WTC11 (cell line): ENCODE results near the gene IFI6. TPM values are rescaled to one million over a fixed set of nuclear protein-coding genes. Genes with fewer than 3 reads are reported as not detected.
"Not testable (repeated sequence)": the region's sequence is repeated elsewhere in the genome, so short reads cannot be mapped to it uniquely, and the experiment has no call there.

Experiments
- ATAC-seq: fragments of 200-7000 bp; cut with Tn5 transposase; 2 replicates; pipeline ENCODE4 v1.10.0; 2021; ENCODE audit warnings: mild to moderate bottlenecking, moderate library complexity
- CTCF ChIA-PET: fragments of 300-600 bp; sonication (Branson Sonifier 250); formaldehyde crosslinking; loops from one replicate; lab custom pipeline; 2021; ENCODE audit warnings: antibody characterized with exemption; lab: Charles Lee
- POLR2A ChIA-PET: fragments of 350-600 bp; sonication (Branson Sonifier 250); formaldehyde crosslinking; loops from one replicate; lab custom pipeline; 2021; ENCODE audit warnings: antibody characterized with exemption; lab: Charles Lee
- DNase-seq: peaks from one replicate; pipeline ENCODE4 v3.0.0; 2021; ENCODE audit warnings: low spot score
- H3K27ac Mint-ChIP-seq: 2 replicates; pipeline ENCODE4 v1.8.0; 2021; ENCODE audit warnings: mixed read lengths
- H3K27me3 Mint-ChIP-seq: 2 replicates; pipeline ENCODE4 v1.8.0; 2021; ENCODE audit warnings: low read depth, mild to moderate bottlenecking, moderate library complexity, mixed read lengths
- H3K36me3 Mint-ChIP-seq: 2 replicates; pipeline ENCODE4 v1.8.0; 2021; ENCODE audit warnings: mixed read lengths
- H3K4me1 Mint-ChIP-seq: 2 replicates; pipeline ENCODE4 v1.8.0; 2022; ENCODE audit warnings: mixed read lengths
- H3K4me3 Mint-ChIP-seq: 2 replicates; pipeline ENCODE4 v1.8.0; 2021; ENCODE audit warnings: mild to moderate bottlenecking, moderate library complexity, mixed read lengths
- H3K9me3 Mint-ChIP-seq: 2 replicates; pipeline ENCODE4 v1.8.0; 2021; ENCODE audit warnings: mixed read lengths
- AFF4 ChIP-seq: sonication (generic); formaldehyde crosslinking; IDR thresholded peaks from 2 replicates; pipeline ENCODE4 v1.8.1; 2023; ENCODE audit warnings: mild to moderate bottlenecking, missing genetic modification reagents, borderline replicate concordance
- KAT7 ChIP-seq: sonication (generic); formaldehyde crosslinking; IDR thresholded peaks from 2 replicates; pipeline ENCODE4 v1.8.1; 2023; ENCODE audit warnings: missing genetic modification reagents, mild to moderate bottlenecking, borderline replicate concordance
- NFATC4 ChIP-seq: fragments of 250-450 bp; sonication (Bioruptor Pico); IDR thresholded peaks from 2 replicates; pipeline ENCODE4 v1.9.0; 2021; ENCODE audit warnings: mild to moderate bottlenecking
- RORB ChIP-seq: fragments of 250-450 bp; sonication (Bioruptor Pico); IDR thresholded peaks from 2 replicates; pipeline ENCODE4 v1.9.0; 2021; ENCODE audit warnings: mild to moderate bottlenecking
- TEAD4 ChIP-seq: sonication (generic); formaldehyde crosslinking; IDR thresholded peaks from 2 replicates; pipeline ENCODE4 v1.8.0; 2022; ENCODE audit warnings: mild to moderate bottlenecking, missing genetic modification reagents
- ZBTB43 ChIP-seq: sonication (generic); formaldehyde crosslinking; IDR thresholded peaks from 2 replicates; pipeline ENCODE4 v1.8.1; 2023; ENCODE audit warnings: mild to moderate bottlenecking, missing genetic modification reagents
- ZNF416 ChIP-seq: fragments of 250-450 bp; sonication (Bioruptor Pico); IDR thresholded peaks from 2 replicates; pipeline ENCODE4 v1.9.0; 2021; ENCODE audit warnings: mild to moderate bottlenecking, inconsistent platforms
- ZNF425 ChIP-seq: fragments of 250-450 bp; sonication (Bioruptor Pico); conservative IDR thresholded peaks from 2 replicates; pipeline ENCODE4 v1.9.0; 2021; ENCODE audit warnings: mild to moderate bottlenecking
- ZNF512 ChIP-seq: sonication (generic); formaldehyde crosslinking; IDR thresholded peaks from 2 replicates; pipeline ENCODE4 v1.8.1; 2022; ENCODE audit warnings: missing genetic modification reagents, borderline replicate concordance
- total RNA-seq: library from RNA; stranded (reverse); gene quantifications from 3 replicates; pipeline ENCODE4 v1.2.3, GENCODE V29; 2021

The IFI6 gene
- total RNA-seq, 1 experiment from 2014 or later = 4.5 TPM

GRCh38 chr1:27682351-27682944 lies 10.5 kb upstream of the IFI6 start:
- peaks cover 25% of the 10 kb centered on the region for H3K36me3 Mint-ChIP-seq
- no peak for DNase-seq
- H3K4me3 Mint-ChIP-seq = no peak overlapping the region
- H3K9me3 Mint-ChIP-seq = peaks cover 52% of the 10 kb centered on the region
- TF ChIP-seq ZNF425 (CRISPR knock-in tag) (no peak), ZNF512 (no peak), TEAD4 (CRISPR knock-in tag) (no peak), ZNF416 (CRISPR knock-in tag) (no peak), KAT7 (CRISPR knock-in tag) (no peak), ZBTB43 (CRISPR knock-in tag) (no peak), AFF4 (no peak), RORB (CRISPR knock-in tag) (no peak), NFATC4 (no peak)
- peaks cover 14% of the 10 kb centered on the region for H3K27me3 Mint-ChIP-seq
- peaks cover 8% of the 10 kb centered on the region; the same call in 1 of the 2 replicates for H3K4me1 Mint-ChIP-seq
- H3K27ac Mint-ChIP-seq = no peak overlapping the region
- CTCF ChIA-PET = interaction anchor here (1.0 to 1.3 kb wide), 2 partner anchors 10 to 13 kb away, joined by 3 read pairs; partner anchors contain the start of gene IFI6
- no peak for ATAC-seq
- POLR2A ChIA-PET = no interaction called here

GRCh38 chr1:27681580-27681979 lies 9.6 kb upstream of the IFI6 start:
- DNase-seq, POLR2A ChIA-PET, H3K4me3 Mint-ChIP-seq, H3K4me1 Mint-ChIP-seq, H3K27ac Mint-ChIP-seq, ATAC-seq: not testable (repeated sequence)
- peaks cover 52% of the 10 kb centered on the region for H3K9me3 Mint-ChIP-seq
- CTCF ChIA-PET = interaction anchor here (1.0 kb wide), 1 partner anchor 12 kb away, joined by 3 read pairs; no protein-coding TSS in a partner anchor
- peaks cover 25% of the 10 kb centered on the region for H3K36me3 Mint-ChIP-seq
- H3K27me3 Mint-ChIP-seq = peaks cover 14% of the 10 kb centered on the region

- H3K27ac Mint-ChIP-seq, POLR2A ChIA-PET, H3K4me3 Mint-ChIP-seq, H3K4me1 Mint-ChIP-seq, DNase-seq, ATAC-seq: not testable (repeated sequence)
- H3K36me3 Mint-ChIP-seq = peaks cover 25% of the 10 kb centered on the region
- CTCF ChIA-PET = interaction anchor here (1.0 kb wide), 1 partner anchor 11 kb away, joined by 3 read pairs; no protein-coding TSS in a partner anchor
- peaks cover 14% of the 10 kb centered on the region for H3K27me3 Mint-ChIP-seq
- H3K9me3 Mint-ChIP-seq = peaks cover 52% of the 10 kb centered on the region
Measured at GRCh38 chr1:27680225-27680791, 8.3 kb upstream of the IFI6 start.
